GM19238 (cell line): ENCODE data around the gene SPRR3.
"Not testable (repeated sequence)": the region's sequence is repeated elsewhere in the genome, so short reads cannot be mapped to it uniquely, and the experiment has no call there.

ENCODE experiments used
- DNase-seq: peaks from one replicate; pipeline ENCODE4 v3.0.0; 2011; ENCODE audit warnings: low spot score; ENCODE audit not compliant: insufficient read length

Gene SPRR3

GRCh38 chr1:152983234-152983633 lies 18.3 kb upstream of the SPRR3 start:
- DNase-seq = no peak

DNA sequence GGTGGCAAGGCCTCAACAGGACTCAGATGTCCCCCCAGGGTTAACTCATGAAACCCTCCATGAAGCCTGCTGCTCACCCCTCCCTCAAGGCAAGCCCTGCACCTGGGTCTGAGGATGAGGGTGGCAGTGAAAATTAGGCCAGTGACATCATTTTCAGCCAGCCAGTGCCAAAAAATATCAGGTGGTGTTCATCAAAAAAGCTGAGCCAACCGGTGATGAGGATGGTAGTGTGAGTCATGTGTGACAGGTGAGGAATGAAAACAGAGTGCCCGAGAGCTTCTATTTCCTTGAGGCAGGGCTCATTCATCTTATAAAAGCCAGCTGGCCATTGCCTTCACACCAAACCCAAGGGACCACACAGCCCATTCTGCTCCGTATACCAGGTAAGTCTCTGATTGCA lies 17.8 kb upstream of the SPRR3 start, which contains the start of gene SPRR1A:
Gene SPRR1A, plus strand, starts transcription at position 339 of the 400 bp plus-strand sequence. CDS start 1,150 bp downstream, outside the sequence.
- DNase-seq = no peak

GRCh38 chr1:152986578-152986977 lies 15.0 kb upstream of the SPRR3 start:
- DNase-seq = no peak

- no peak for DNase-seq
These were observed 8.4 kb upstream of the SPRR3 start for GRCh38 chr1:152993186-152993585.

DNA sequence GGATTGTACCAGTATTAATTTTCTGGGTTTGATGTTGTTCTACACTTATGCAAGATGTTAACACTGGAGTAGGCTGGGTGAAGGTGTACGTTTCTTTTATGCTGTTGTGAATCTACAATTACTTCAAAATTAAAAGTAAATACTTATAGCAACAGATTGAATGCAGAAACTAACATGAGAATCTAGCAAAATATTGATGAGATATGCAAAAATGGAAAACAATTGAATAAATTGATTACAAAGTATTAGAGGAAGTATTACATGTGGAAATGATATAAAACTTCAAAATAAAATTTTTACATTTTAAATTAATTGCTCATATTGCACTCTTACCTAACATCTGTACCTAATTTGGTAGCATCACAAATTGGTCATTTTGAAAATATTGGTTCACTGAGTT lies 5.7 kb upstream of the SPRR3 start:
- DNase-seq = no peak

GRCh38 chr1:152996633-152997400 lies 4.7 kb upstream of the SPRR3 start:
- no peak for DNase-seq

DNA sequence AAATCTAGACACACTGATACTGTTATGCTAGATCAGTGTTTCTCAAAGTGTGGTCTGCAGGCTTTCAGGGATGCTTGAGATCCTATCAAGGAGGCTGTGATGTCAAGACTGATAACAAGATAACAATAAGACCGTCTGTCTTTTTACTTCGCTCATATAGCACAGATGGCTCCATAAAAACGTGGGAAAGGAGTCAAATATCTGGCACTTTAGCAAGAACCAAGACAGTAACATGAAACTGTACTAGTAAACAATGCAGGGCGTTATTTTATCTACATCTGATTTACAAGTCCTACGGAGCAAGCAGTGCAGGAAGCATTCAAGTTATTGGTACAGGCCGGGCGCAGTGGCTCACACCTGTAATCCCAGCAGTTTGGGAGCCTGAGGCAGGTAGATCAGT lies 3.6 kb upstream of the SPRR3 start:
- no peak for DNase-seq

- DNase-seq = no peak
These were observed 3.1 kb upstream of the SPRR3 start for GRCh38 chr1:152998476-152998875.

- no peak for DNase-seq
These were observed 1.7 kb upstream of the SPRR3 start for GRCh38 chr1:152999818-153000217.

DNA sequence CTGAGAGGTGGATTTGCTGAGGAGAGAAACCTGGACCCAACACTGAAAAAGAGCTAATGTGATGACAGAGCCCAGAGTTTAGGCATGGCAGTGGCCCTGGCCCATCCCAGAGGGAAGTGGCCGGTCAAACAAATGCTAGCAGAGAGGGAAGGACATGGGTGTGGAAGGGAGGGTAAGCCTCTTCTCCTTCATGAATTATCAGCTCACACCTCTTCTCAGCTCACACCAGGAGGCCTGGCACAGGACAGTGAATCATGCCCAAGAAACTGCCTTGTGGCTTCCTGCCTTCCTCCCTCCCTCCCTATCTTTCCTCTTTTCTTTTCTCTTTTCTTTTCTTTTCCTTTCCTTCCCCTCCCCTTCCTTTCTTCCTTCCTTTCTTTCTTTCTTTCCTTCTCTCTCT lies 1.3 kb upstream of the SPRR3 start:
- no peak for DNase-seq

- DNase-seq = not testable (repeated sequence)
These were observed 9.7 kb downstream of the SPRR3 start for GRCh38 chr1:153011235-153011758.

DNA sequence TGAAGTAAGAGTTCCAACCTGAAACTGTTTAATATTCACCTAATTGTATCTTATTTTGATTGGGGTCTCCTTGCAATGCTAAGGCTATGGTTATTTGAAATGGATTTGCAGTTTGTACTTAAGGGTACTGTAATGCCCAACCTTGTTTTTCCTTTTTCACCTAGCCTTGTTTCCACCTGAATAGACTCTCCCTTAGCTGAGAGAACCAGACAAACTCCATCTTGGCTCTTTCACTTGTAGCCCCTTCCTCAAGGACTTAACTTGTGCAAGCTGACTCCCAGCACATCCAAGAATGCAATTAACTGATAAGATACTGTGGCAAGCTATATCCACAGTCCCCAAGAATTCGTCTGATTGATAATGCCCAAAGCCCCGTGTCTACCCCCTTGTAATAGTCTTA lies 20.3 kb downstream of the SPRR3 start:
- not testable (repeated sequence) for DNase-seq

DNA sequence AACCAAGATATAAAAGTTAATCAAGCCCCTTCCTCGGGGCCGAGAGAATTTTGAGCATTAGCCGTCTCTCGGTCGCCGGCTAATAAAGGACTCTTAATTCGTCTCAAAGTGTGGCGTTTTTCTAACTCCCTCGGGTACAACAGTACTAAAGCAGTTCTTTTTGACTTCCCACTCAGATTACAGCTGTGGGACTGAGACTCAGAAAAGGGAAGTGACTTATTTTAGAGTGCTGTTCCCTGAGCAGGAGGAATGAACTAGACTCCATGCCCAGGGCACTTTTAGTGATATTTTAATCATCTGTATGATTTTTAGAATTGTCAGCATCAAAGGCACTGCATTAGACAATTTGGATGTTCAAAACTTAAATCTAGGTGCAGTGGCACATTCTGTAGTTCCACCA lies 20.8 kb downstream of the SPRR3 start:
- DNase-seq = not testable (repeated sequence)

GRCh38 chr1:153023109-153023508 lies 21.6 kb downstream of the SPRR3 start:
- DNase-seq = no peak

DNA sequence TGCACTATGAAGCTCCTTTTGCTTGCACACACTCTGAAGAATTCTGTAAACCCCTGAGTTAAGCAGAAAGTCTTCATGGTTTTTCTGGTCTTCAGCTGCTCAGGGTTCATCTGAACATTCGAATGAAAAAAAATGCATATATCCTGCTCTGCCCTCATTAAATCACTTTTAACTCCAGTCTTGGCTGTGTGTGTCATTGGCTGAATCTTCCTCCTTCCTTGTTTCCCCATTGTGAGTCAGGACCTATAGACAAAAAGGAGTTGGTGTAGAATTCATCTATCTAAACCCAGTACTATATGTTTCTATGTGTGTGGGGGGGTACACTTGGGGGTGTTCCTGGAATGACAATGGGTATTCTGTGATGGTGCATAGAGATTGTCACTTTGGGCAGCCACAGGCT lies 22.9 kb downstream of the SPRR3 start:
- no peak for DNase-seq

- DNase-seq = no peak
These were observed 24.2 kb downstream of the SPRR3 start for GRCh38 chr1:153025797-153026196.

DNA sequence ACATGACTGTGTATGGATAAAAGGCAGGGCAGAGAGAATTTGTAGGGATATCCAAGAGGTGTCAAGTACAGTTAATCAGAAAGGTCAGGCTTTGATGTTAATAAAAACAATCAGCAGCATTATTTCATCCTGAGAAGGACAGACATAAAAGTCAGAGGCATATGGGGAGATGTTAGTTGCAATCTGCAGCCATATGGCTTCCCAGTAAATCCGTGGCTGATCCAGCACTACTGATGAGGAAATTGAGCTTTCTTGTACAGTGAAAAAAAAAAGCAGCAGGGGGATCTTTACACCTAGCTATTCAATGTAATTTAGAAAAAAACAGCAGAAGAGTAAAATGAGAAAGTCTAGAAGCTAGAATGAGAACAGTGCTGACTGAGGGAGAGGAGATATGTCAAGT lies 27.2 kb downstream of the SPRR3 start:
- no peak for DNase-seq

DNA sequence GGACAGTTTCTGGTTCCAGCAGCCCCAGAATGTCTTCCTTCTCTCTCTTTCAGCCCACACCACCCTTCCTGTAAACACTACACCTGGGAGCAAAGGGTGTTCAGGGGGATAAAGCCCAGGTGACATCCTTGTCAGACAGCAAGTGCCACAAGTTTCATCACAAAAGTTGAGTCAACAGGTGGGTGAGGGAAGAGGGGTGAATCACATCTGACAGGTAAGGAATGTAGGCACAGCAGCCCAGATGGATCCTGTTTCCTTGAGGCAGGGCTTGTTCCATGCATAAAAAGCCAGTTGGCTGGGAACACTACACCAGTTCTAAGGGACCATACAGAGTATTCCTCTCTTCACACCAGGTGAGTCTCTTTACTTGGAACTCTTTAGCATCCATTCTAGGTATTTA lies 29.3 kb downstream of the SPRR3 start, which contains the start of gene SPRR1B:
Gene SPRR1B, plus strand, starts transcription at position 309 of the 400 bp plus-strand sequence. CDS start 1,143 bp downstream, outside the sequence.
- DNase-seq = no peak

- DNase-seq = no peak
These were observed 30.5 kb downstream of the SPRR3 start for GRCh38 chr1:153032073-153032472.

- DNase-seq = no peak
These were observed 31.2 kb downstream of the SPRR3 start for GRCh38 chr1:153032677-153033308.

- no peak for DNase-seq
These were observed 33.7 kb downstream of the SPRR3 start for GRCh38 chr1:153035211-153035610.

- DNase-seq = no peak
These were observed 39.5 kb downstream of the SPRR3 start, which contains the start of gene SPRR2D for GRCh38 chr1:153040950-153041631. SPRR2D (minus strand) TSS chr1:153041120; CDS start chr1:153040346, 774 bp downstream.
